Measurements from ENCODE around the gene FKBP2. TPM values are rescaled to one million over a fixed set of nuclear protein-coding genes. Genes with fewer than 3 reads are reported as not detected.
A peak's percentile ranks its signal among the peaks of the same experiment; 100 is the strongest.

FKBP2 gene
- total RNA-seq, 1 donor from 2014 or later: 31.4 TPM

GRCh38 chr11:64241491-64242374, 838 bp downstream of the FKBP2 start:
- peak; percentile 58 for DNase-seq
- H3K4me1 Mint-ChIP-seq (ENCODE audit: low read depth, unreplicated experiment): peaks cover 1% of the 10 kb centered on the region

GRCh38 chr11:64243236-64243854, 2.5 kb downstream of the FKBP2 start:
- TF ChIP-seq CTCF (IDR thresholded peaks at IDR 0.05; ENCODE audit: partially characterized antibody, unreplicated experiment): no peak
- peaks cover 7% of the 10 kb centered on the region for H3K27me3 Mint-ChIP-seq (ENCODE audit: unreplicated experiment)
- H3K36me3 Mint-ChIP-seq (ENCODE audit: unreplicated experiment): no peaks in the 10 kb centered on the region
- no peak for DNase-seq
- peaks cover 16% of the 10 kb centered on the region for H3K9me3 Mint-ChIP-seq (ENCODE audit: unreplicated experiment)
- peaks cover 8% of the 10 kb centered on the region for H3K4me1 Mint-ChIP-seq (ENCODE audit: low read depth, unreplicated experiment)
- H3K27ac Mint-ChIP-seq (ENCODE audit: unreplicated experiment): peak overlapping the region; percentile 52
- H3K4me3 Mint-ChIP-seq (ENCODE audit: unreplicated experiment): peak overlapping the region; percentile 47

More at GRCh38 chr11:64241491-64242374, 838 bp downstream of the FKBP2 start:
- no peak for TF ChIP-seq CTCF (IDR thresholded peaks at IDR 0.05; ENCODE audit: partially characterized antibody, unreplicated experiment)
- peaks cover 7% of the 10 kb centered on the region for H3K27me3 Mint-ChIP-seq (ENCODE audit: unreplicated experiment)
- peaks cover 10% of the 10 kb centered on the region for H3K9me3 Mint-ChIP-seq (ENCODE audit: unreplicated experiment)
- H3K4me3 Mint-ChIP-seq (ENCODE audit: unreplicated experiment): peak overlapping the region; percentile 94
- no peaks in the 10 kb centered on the region for H3K36me3 Mint-ChIP-seq (ENCODE audit: unreplicated experiment)
- H3K27ac Mint-ChIP-seq (ENCODE audit: unreplicated experiment): peak overlapping the region; percentile 86

- Mint-ChIP-seq H3K4me1 (ENCODE audit: low read depth, unreplicated experiment) (peaks cover 9% of the 10 kb centered on the region), H3K9me3 (ENCODE audit: unreplicated experiment) (peaks cover 17% of the 10 kb centered on the region), H3K27me3 (ENCODE audit: unreplicated experiment) (peaks cover 11% of the 10 kb centered on the region), H3K36me3 (ENCODE audit: unreplicated experiment) (no peaks in the 10 kb centered on the region), H3K4me3 (ENCODE audit: unreplicated experiment) (peak overlapping the region; percentile 47), H3K27ac (ENCODE audit: unreplicated experiment) (peak overlapping the region; percentile 52)
- DNase-seq: no peak
- TF ChIP-seq CTCF (IDR thresholded peaks at IDR 0.05; ENCODE audit: partially characterized antibody, unreplicated experiment): no peak
Measured at GRCh38 chr11:64244107-64244506, 3.2 kb downstream of the FKBP2 start.

- no peak overlapping the region for H3K27ac Mint-ChIP-seq (ENCODE audit: unreplicated experiment)
- H3K4me3 Mint-ChIP-seq (ENCODE audit: unreplicated experiment): peak overlapping the region; percentile 88
- peaks cover 9% of the 10 kb centered on the region for H3K4me1 Mint-ChIP-seq (ENCODE audit: low read depth, unreplicated experiment)
- peaks cover 11% of the 10 kb centered on the region for H3K27me3 Mint-ChIP-seq (ENCODE audit: unreplicated experiment)
- peaks cover 18% of the 10 kb centered on the region for H3K9me3 Mint-ChIP-seq (ENCODE audit: unreplicated experiment)
- no peak for TF ChIP-seq CTCF (IDR thresholded peaks at IDR 0.05; ENCODE audit: partially characterized antibody, unreplicated experiment)
- H3K36me3 Mint-ChIP-seq (ENCODE audit: unreplicated experiment): no peaks in the 10 kb centered on the region
- DNase-seq: no peak
Measured at GRCh38 chr11:64244966-64245365, 4.1 kb downstream of the FKBP2 start.

- no peak for DNase-seq
- TF ChIP-seq CTCF (IDR thresholded peaks at IDR 0.05; ENCODE audit: partially characterized antibody, unreplicated experiment): no peak
- H3K36me3 Mint-ChIP-seq (ENCODE audit: unreplicated experiment): no peaks in the 10 kb centered on the region
- peaks cover 19% of the 10 kb centered on the region for H3K9me3 Mint-ChIP-seq (ENCODE audit: unreplicated experiment)
- peaks cover 7% of the 10 kb centered on the region for H3K27me3 Mint-ChIP-seq (ENCODE audit: unreplicated experiment)
- H3K4me1 Mint-ChIP-seq (ENCODE audit: low read depth, unreplicated experiment): peaks cover 8% of the 10 kb centered on the region
- peak overlapping the region; percentile 77 for H3K27ac Mint-ChIP-seq (ENCODE audit: unreplicated experiment)
- peak overlapping the region; percentile 88 for H3K4me3 Mint-ChIP-seq (ENCODE audit: unreplicated experiment)
Measured at GRCh38 chr11:64245401-64245796, 4.5 kb downstream of the FKBP2 start.

All from glutamatergic neuron (in vitro differentiated cells).